Measurements from ENCODE around the gene CTNNBIP1.

DNA sequence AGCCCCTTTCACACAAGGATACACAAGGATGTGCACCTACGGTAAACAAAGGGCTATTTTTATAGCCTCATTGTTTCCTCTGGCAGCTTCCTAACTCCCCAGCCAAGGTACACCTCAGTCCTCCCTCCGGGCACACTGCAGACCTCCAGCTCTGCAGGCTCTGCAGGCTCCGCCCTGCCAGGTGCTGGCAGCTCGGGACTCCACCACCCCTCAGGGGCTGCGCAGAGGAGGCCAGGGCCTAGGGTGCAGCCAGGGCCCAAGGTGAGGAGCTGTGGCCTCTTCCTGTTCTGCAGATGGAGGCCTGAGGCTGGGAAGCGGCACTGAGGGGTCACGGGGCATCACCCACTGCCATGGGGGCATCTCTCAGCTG, 66.5 kb downstream of the CTNNBIP1 start:
- TF ChIP-seq POLR2A (IDR thresholded peaks at IDR 0.05; ENCODE audit: borderline replicate concordance, extremely low read depth, insufficient read depth, insufficient read length) (no peak), ZNF274 (IDR thresholded peaks at IDR 0.05; ENCODE audit: low read depth, low read length) (no peak), YY1 (IDR thresholded peaks at IDR 0.05; ENCODE audit: extremely low read depth, insufficient replicate concordance, low read depth, low read length) (no peak), EZH2 (IDR thresholded peaks at IDR 0.05) (no peak), JUND (IDR thresholded peaks at IDR 0.05) (no peak)
- TF ChIP-seq, protein P1, sequence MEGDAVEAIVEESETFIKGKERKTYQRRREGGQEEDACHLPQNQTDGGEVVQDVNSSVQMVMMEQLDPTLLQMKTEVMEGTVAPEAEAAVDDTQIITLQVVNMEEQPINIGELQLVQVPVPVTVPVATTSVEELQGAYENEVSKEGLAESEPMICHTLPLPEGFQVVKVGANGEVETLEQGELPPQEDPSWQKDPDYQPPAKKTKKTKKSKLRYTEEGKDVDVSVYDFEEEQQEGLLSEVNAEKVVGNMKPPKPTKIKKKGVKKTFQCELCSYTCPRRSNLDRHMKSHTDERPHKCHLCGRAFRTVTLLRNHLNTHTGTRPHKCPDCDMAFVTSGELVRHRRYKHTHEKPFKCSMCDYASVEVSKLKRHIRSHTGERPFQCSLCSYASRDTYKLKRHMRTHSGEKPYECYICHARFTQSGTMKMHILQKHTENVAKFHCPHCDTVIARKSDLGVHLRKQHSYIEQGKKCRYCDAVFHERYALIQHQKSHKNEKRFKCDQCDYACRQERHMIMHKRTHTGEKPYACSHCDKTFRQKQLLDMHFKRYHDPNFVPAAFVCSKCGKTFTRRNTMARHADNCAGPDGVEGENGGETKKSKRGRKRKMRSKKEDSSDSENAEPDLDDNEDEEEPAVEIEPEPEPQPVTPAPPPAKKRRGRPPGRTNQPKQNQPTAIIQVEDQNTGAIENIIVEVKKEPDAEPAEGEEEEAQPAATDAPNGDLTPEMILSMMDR (IDR thresholded peaks at IDR 0.05 in 2 of 3, conservative IDR thresholded peaks at IDR 0.05 in 1 of 3; ENCODE audit: borderline replicate concordance in 1 of 3, insufficient read depth in 1 of 3, low read depth in 2 of 3, low read length in 2 of 3), result no peak
- TF ChIP-seq, protein P2, sequence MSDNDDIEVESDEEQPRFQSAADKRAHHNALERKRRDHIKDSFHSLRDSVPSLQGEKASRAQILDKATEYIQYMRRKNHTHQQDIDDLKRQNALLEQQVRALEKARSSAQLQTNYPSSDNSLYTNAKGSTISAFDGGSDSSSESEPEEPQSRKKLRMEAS (IDR thresholded peaks at IDR 0.05), result no peak

Measured in HCT116 (cell line).